ENCODE data around the gene SLC6A3.

Gene SLC6A3

GRCh38 chr5:1442222-1443145 lies 2.8 kb downstream of the SLC6A3 start:
- in situ Hi-C loops (cut with MboI; ENCODE audit: low sequenced_read_pairs), result no loop called here

GRCh38 chr5:1441166-1441865 lies 3.9 kb downstream of the SLC6A3 start:
- in situ Hi-C loops (cut with MboI; ENCODE audit: low sequenced_read_pairs), result no loop called here

- in situ Hi-C loops (cut with MboI; ENCODE audit: low sequenced_read_pairs), result no loop called here
Observed at GRCh38 chr5:1440098-1440493, 5.1 kb downstream of the SLC6A3 start.

GRCh38 chr5:1439388-1440097 lies 5.7 kb downstream of the SLC6A3 start:
- in situ Hi-C loops (cut with MboI; ENCODE audit: low sequenced_read_pairs), result no loop called here

GRCh38 chr5:1438871-1439270 lies 6.4 kb downstream of the SLC6A3 start:
- in situ Hi-C loops (cut with MboI; ENCODE audit: low sequenced_read_pairs), result no loop called here

GRCh38 chr5:1437876-1438559 lies 7.2 kb downstream of the SLC6A3 start:
- in situ Hi-C loops (cut with MboI; ENCODE audit: low sequenced_read_pairs), result no loop called here

GRCh38 chr5:1437226-1437829 lies 7.9 kb downstream of the SLC6A3 start:
- in situ Hi-C loops (cut with MboI; ENCODE audit: low sequenced_read_pairs), result no loop called here

- in situ Hi-C loops (cut with MboI; ENCODE audit: low sequenced_read_pairs), result no loop called here
Observed at GRCh38 chr5:1436681-1437080, 8.6 kb downstream of the SLC6A3 start.

- in situ Hi-C loops (cut with MboI; ENCODE audit: low sequenced_read_pairs), result no loop called here
Observed at GRCh38 chr5:1436036-1436435, 9.2 kb downstream of the SLC6A3 start.

GRCh38 chr5:1435369-1435768 lies 9.9 kb downstream of the SLC6A3 start:
- in situ Hi-C loops (cut with MboI; ENCODE audit: low sequenced_read_pairs), result no loop called here

- in situ Hi-C loops (cut with MboI; ENCODE audit: low sequenced_read_pairs), result no loop called here
Observed at GRCh38 chr5:1432296-1432695, 12.9 kb downstream of the SLC6A3 start.

GRCh38 chr5:1431896-1432295 lies 13.3 kb downstream of the SLC6A3 start:
- in situ Hi-C loops (cut with MboI; ENCODE audit: low sequenced_read_pairs), result no loop called here

- in situ Hi-C loops (cut with MboI; ENCODE audit: low sequenced_read_pairs), result no loop called here
Observed at GRCh38 chr5:1431021-1431811, 14.0 kb downstream of the SLC6A3 start.

GRCh38 chr5:1430121-1430795 lies 15.0 kb downstream of the SLC6A3 start:
- in situ Hi-C loops (cut with MboI; ENCODE audit: low sequenced_read_pairs), result no loop called here

GRCh38 chr5:1429496-1429895 lies 15.7 kb downstream of the SLC6A3 start:
- in situ Hi-C loops (cut with MboI; ENCODE audit: low sequenced_read_pairs), result no loop called here

GRCh38 chr5:1429066-1429465 lies 16.2 kb downstream of the SLC6A3 start:
- in situ Hi-C loops (cut with MboI; ENCODE audit: low sequenced_read_pairs), result no loop called here

GRCh38 chr5:1428107-1428506 lies 17.1 kb downstream of the SLC6A3 start:
- in situ Hi-C loops (cut with MboI; ENCODE audit: low sequenced_read_pairs), result no loop called here

- in situ Hi-C loops (cut with MboI; ENCODE audit: low sequenced_read_pairs), result no loop called here
Observed at GRCh38 chr5:1424716-1425115, 20.5 kb downstream of the SLC6A3 start.

- in situ Hi-C loops (cut with MboI; ENCODE audit: low sequenced_read_pairs), result no loop called here
Observed at GRCh38 chr5:1423901-1424603, 21.2 kb downstream of the SLC6A3 start.

All from HL-60/S4 (cell line).